Liver (tissue), 9 donors: ENCODE measurements around the gene ENOSF1. TPM values are rescaled to one million over a fixed set of nuclear protein-coding genes. Genes with fewer than 3 reads are reported as not detected.

Experiments used
- DNase-seq: peaks from one replicate; pipeline ENCODE4 v3.0.0-alpha.2; 2017; ENCODE audit warnings: low spot score
- H3K27ac ChIP-seq, 2 donors: one replicate each; pipeline ENCODE4 v1.7.0; 2013; ENCODE audit warnings: inconsistent platforms in 2 of 2, low read length in 2 of 2, control low read depth in 1 of 2, low read depth in 1 of 2, mild to moderate bottlenecking in 1 of 2
- H3K27me3 ChIP-seq, 4 donors: one replicate each; pipeline versions ENCODE4 v1.6.1 to v1.7.0; 2013; ENCODE audit warnings: low read length in 3 of 4, inconsistent platforms in 1 of 4, mild to moderate bottlenecking in 1 of 4, moderate library complexity in 1 of 4; ENCODE audit not compliant: control insufficient read depth in 4 of 4, insufficient read depth in 4 of 4
- H3K36me3 ChIP-seq, 4 donors: one replicate each; pipeline versions ENCODE4 v1.6.1 to v1.7.0; 2013; ENCODE audit warnings: low read length in 3 of 4, mild to moderate bottlenecking in 3 of 4, low read depth in 1 of 4, moderate library complexity in 1 of 4; ENCODE audit not compliant: control insufficient read depth in 4 of 4, insufficient read depth in 3 of 4
- H3K4me1 ChIP-seq, 4 donors: one replicate each; pipeline versions ENCODE4 v1.6.1 to v1.7.0; 2013; ENCODE audit warnings: low read length in 3 of 4, mild to moderate bottlenecking in 3 of 4, moderate library complexity in 1 of 4; ENCODE audit not compliant: control insufficient read depth in 4 of 4, insufficient read depth in 4 of 4
- H3K4me3 ChIP-seq, 3 donors: one replicate each; pipeline versions ENCODE4 v1.6.1 to v1.7.0; 2013; ENCODE audit warnings: low read length in 3 of 3, control low read depth in 1 of 3, low read depth in 1 of 3, mild to moderate bottlenecking in 1 of 3
- H3K9ac ChIP-seq, 2 donors: one replicate each; pipeline ENCODE4 v1.7.0; 2013; ENCODE audit warnings: low read length in 2 of 2, mild to moderate bottlenecking in 2 of 2, moderate library complexity in 2 of 2, control low read depth in 1 of 2, low read depth in 1 of 2
- H3K9me3 ChIP-seq, 4 donors: one replicate each; pipeline versions ENCODE4 v1.6.1 to v1.7.0; 2013; ENCODE audit warnings: low read length in 3 of 4; ENCODE audit not compliant: control insufficient read depth in 4 of 4
- EGR1 ChIP-seq, 2 donors: IDR thresholded peaks; 2 replicates each; pipeline ENCODE4 v1.6.1; 2016 to 2018; ENCODE audit warnings: antibody characterized with exemption in 2 of 2, low read depth in 2 of 2
- FOXA1 ChIP-seq: IDR thresholded peaks from 2 replicates; pipeline ENCODE4 v1.6.1; 2016; ENCODE audit warnings: antibody characterized with exemption
- FOXA2 ChIP-seq: IDR thresholded peaks from 2 replicates; pipeline ENCODE4 v1.6.1; 2016; ENCODE audit warnings: antibody characterized with exemption
- GABPA ChIP-seq, 2 donors: IDR thresholded peaks in 1 of 2; conservative IDR thresholded peaks in 1 of 2; 2 replicates each; pipeline ENCODE4 v1.6.1; 2016; ENCODE audit warnings: antibody characterized with exemption in 2 of 2, mild to moderate bottlenecking in 1 of 2, moderate library complexity in 1 of 2
- HNF4A ChIP-seq, 2 donors: conservative IDR thresholded peaks; 2 replicates each; pipeline ENCODE4 v1.6.1; 2016; ENCODE audit warnings: antibody characterized with exemption in 2 of 2, mild to moderate bottlenecking in 2 of 2
- HNF4G ChIP-seq: IDR thresholded peaks from 2 replicates; pipeline ENCODE4 v1.6.1; 2016; ENCODE audit warnings: antibody characterized with exemption
- JUND ChIP-seq, 2 donors: IDR thresholded peaks; 2 replicates each; pipeline ENCODE4 v1.6.1; 2016; ENCODE audit warnings: antibody characterized with exemption in 2 of 2
- NR2F2 ChIP-seq: IDR thresholded peaks from 2 replicates; pipeline ENCODE4 v1.6.1; 2016; ENCODE audit warnings: antibody characterized with exemption
- RAD21 ChIP-seq, 2 donors: IDR thresholded peaks; 2 replicates each; pipeline ENCODE4 v1.6.1; 2016; ENCODE audit warnings: antibody characterized with exemption in 2 of 2, mild to moderate bottlenecking in 2 of 2
- RXRA ChIP-seq, 2 donors: IDR thresholded peaks; 2 replicates each; pipeline ENCODE4 v1.6.1; 2017 to 2018; ENCODE audit warnings: antibody characterized with exemption in 2 of 2, mild to moderate bottlenecking in 1 of 2
- SP1 ChIP-seq: IDR thresholded peaks from 2 replicates; pipeline ENCODE4 v1.6.1; 2018; ENCODE audit warnings: antibody characterized with exemption, mild to moderate bottlenecking
- TAF1 ChIP-seq: conservative IDR thresholded peaks from 2 replicates; pipeline ENCODE4 v1.6.1; 2016; ENCODE audit warnings: antibody characterized with exemption, mild to moderate bottlenecking
- YY1 ChIP-seq: IDR thresholded peaks from 2 replicates; pipeline ENCODE4 v1.6.1; 2016; ENCODE audit warnings: antibody characterized with exemption, mild to moderate bottlenecking
- WGBS: extraction: QIAGEN DNeasy Blood & Tissue Kit; methylation state at CpG from one replicate; pipeline ENCODE4 v1.1.7; 2013; 5-methylcytosine and 5-hydroxymethylcytosine counted together
- polyA plus RNA-seq, 2 donors: library from polyadenylated mRNA; stranded (reverse) in 1 of 2; unstranded in 1 of 2; fragments of 200-250 nt in 1 of 2; fragments of >200 nt in 1 of 2; fragmentation: Nextera tagmentation in 1 of 2; extraction: Ambion mirVana in 1 of 2; gene quantifications; one replicate each; pipeline versions ENCODE4 v1.2.1 to v1.2.3, GENCODE V29; 2013 to 2015
- total RNA-seq, 2 donors: library from RNA; depleted of rRNA; stranded (reverse); fragments of >200 nt; gene quantifications; one replicate each; pipeline ENCODE4 v1.2.3, GENCODE V29; 2014
- TF ChIP-seq, protein P1 (sequence below): IDR thresholded peaks from 2 replicates; pipeline ENCODE4 v1.6.1; 2016; ENCODE audit warnings: antibody characterized with exemption
- TF ChIP-seq, protein P2 (sequence below): fragments of 150-350 bp; IDR thresholded peaks from 2 replicates; pipeline ENCODE4 v1.5.1; 2017; ENCODE audit warnings: improper control_type of control experiment, low read depth, low read length; ENCODE audit not compliant: missing input control
- TF ChIP-seq, protein P3 (sequence below): IDR thresholded peaks from 2 replicates; pipeline ENCODE4 v1.6.1; 2016; ENCODE audit warnings: antibody characterized with exemption
- TF ChIP-seq, protein P4 (sequence below): IDR thresholded peaks from 2 replicates; pipeline ENCODE4 v1.6.1; 2016; ENCODE audit warnings: antibody characterized with exemption, mild to moderate bottlenecking
- TF ChIP-seq, protein P5 (sequence below): IDR thresholded peaks from 2 replicates; pipeline ENCODE4 v1.6.1; 2016; ENCODE audit warnings: antibody characterized with exemption
- donor health status: healthy.
- donor health status: healthy.
- donor health status: healthy.
- donor health status: healthy.
- donor health status: healthy.

Gene ENOSF1
- total and polyA plus RNA-seq, 4 donors = 34.0 to 96.1 (median 53.6) TPM

DNA sequence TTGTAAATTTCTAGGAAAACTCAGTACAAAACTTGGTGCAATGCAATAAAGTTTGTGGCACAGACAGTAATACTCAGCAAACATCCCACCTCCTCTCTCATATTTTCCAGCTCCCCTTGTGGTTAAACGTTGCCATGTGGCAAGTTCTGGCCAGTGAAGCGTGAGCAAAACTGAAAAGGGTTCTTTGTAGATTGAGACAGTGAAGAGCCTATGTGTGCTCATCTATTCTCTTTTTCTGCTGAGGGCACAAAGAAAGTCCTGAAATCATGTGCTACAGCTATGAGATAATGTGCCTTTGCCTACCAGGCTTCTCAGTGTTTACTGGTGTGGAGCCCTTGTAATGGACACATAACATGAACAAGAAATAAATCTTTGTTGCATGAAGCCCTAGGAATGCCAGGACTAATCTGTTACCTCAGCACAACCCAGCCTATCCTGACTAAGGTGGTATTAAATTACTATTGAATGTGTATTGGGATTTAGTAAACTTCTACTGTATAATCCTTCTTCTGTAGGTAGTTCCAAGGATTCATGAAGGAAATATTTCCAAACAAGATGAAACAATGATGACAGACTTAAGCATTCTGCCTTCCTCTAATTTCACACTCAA lies 67.9 kb downstream of the ENOSF1 start:
- WGBS = 48% methylated on average over 2 of the region's 2 CpGs
- Histone ChIP-seq H3K9me3 (no peaks in the 10 kb centered on the region), H3K9ac (no peak overlapping the region), H3K27ac (no peak overlapping the region), H3K27me3 (no peaks in the 10 kb centered on the region), H3K36me3 (no peaks in the 10 kb centered on the region), H3K4me1 (no peaks in the 10 kb centered on the region), H3K4me3 (no peak overlapping the region)
- no peak for DNase-seq
- TF ChIP-seq FOXA1 = no peak
- no peak for TF ChIP-seq RXRA (IDR thresholded peaks at IDR 0.05)
- no peak for TF ChIP-seq HNF4A (conservative IDR thresholded peaks at IDR 0.05)
- TF ChIP-seq TAF1 = no peak
- TF ChIP-seq EGR1 (IDR thresholded peaks at IDR 0.05; ENCODE audit: low read depth in 2 of 2) = no peak
- TF ChIP-seq, protein P1, sequence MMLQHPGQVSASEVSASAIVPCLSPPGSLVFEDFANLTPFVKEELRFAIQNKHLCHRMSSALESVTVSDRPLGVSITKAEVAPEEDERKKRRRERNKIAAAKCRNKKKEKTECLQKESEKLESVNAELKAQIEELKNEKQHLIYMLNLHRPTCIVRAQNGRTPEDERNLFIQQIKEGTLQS = no peak
- TF ChIP-seq JUND (IDR thresholded peaks at IDR 0.05) = no peak
- no peak for TF ChIP-seq NR2F2
- TF ChIP-seq, protein P2, sequence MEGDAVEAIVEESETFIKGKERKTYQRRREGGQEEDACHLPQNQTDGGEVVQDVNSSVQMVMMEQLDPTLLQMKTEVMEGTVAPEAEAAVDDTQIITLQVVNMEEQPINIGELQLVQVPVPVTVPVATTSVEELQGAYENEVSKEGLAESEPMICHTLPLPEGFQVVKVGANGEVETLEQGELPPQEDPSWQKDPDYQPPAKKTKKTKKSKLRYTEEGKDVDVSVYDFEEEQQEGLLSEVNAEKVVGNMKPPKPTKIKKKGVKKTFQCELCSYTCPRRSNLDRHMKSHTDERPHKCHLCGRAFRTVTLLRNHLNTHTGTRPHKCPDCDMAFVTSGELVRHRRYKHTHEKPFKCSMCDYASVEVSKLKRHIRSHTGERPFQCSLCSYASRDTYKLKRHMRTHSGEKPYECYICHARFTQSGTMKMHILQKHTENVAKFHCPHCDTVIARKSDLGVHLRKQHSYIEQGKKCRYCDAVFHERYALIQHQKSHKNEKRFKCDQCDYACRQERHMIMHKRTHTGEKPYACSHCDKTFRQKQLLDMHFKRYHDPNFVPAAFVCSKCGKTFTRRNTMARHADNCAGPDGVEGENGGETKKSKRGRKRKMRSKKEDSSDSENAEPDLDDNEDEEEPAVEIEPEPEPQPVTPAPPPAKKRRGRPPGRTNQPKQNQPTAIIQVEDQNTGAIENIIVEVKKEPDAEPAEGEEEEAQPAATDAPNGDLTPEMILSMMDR = no peak
- no peak for TF ChIP-seq YY1
- TF ChIP-seq, protein P3, sequence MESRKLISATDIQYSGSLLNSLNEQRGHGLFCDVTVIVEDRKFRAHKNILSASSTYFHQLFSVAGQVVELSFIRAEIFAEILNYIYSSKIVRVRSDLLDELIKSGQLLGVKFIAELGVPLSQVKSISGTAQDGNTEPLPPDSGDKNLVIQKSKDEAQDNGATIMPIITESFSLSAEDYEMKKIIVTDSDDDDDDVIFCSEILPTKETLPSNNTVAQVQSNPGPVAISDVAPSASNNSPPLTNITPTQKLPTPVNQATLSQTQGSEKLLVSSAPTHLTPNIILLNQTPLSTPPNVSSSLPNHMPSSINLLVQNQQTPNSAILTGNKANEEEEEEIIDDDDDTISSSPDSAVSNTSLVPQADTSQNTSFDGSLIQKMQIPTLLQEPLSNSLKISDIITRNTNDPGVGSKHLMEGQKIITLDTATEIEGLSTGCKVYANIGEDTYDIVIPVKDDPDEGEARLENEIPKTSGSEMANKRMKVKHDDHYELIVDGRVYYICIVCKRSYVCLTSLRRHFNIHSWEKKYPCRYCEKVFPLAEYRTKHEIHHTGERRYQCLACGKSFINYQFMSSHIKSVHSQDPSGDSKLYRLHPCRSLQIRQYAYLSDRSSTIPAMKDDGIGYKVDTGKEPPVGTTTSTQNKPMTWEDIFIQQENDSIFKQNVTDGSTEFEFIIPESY = no peak
- TF ChIP-seq, protein P4, sequence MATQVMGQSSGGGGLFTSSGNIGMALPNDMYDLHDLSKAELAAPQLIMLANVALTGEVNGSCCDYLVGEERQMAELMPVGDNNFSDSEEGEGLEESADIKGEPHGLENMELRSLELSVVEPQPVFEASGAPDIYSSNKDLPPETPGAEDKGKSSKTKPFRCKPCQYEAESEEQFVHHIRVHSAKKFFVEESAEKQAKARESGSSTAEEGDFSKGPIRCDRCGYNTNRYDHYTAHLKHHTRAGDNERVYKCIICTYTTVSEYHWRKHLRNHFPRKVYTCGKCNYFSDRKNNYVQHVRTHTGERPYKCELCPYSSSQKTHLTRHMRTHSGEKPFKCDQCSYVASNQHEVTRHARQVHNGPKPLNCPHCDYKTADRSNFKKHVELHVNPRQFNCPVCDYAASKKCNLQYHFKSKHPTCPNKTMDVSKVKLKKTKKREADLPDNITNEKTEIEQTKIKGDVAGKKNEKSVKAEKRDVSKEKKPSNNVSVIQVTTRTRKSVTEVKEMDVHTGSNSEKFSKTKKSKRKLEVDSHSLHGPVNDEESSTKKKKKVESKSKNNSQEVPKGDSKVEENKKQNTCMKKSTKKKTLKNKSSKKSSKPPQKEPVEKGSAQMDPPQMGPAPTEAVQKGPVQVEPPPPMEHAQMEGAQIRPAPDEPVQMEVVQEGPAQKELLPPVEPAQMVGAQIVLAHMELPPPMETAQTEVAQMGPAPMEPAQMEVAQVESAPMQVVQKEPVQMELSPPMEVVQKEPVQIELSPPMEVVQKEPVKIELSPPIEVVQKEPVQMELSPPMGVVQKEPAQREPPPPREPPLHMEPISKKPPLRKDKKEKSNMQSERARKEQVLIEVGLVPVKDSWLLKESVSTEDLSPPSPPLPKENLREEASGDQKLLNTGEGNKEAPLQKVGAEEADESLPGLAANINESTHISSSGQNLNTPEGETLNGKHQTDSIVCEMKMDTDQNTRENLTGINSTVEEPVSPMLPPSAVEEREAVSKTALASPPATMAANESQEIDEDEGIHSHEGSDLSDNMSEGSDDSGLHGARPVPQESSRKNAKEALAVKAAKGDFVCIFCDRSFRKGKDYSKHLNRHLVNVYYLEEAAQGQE = no peak
- no peak for TF ChIP-seq GABPA (IDR thresholded peaks at IDR 0.05 in 1 of 2, conservative IDR thresholded peaks at IDR 0.05 in 1 of 2)
- no peak for TF ChIP-seq SP1
- TF ChIP-seq, protein P5, sequence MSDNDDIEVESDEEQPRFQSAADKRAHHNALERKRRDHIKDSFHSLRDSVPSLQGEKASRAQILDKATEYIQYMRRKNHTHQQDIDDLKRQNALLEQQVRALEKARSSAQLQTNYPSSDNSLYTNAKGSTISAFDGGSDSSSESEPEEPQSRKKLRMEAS = no peak
- TF ChIP-seq RAD21 (IDR thresholded peaks at IDR 0.05) = no peak
- no peak for TF ChIP-seq HNF4G
- no peak for TF ChIP-seq FOXA2
